HepG2 (cell line): ENCODE data around the gene ZNF680. TPM values are rescaled to one million over a fixed set of nuclear protein-coding genes. Genes with fewer than 3 reads are reported as not detected.

Source experiments
- HMG20B ChIP-seq: conservative IDR thresholded peaks from 2 replicates; pipeline ENCODE4 v1.6.1; 2016; ENCODE audit warnings: missing genetic modification reagents, missing compliant biosample characterization
- PHF8 ChIP-seq: sonication (generic); formaldehyde crosslinking; IDR thresholded peaks from 2 replicates; pipeline ENCODE4 v1.5.0; 2020; ENCODE audit warnings: missing genetic modification reagents
- SIN3B ChIP-seq: fragments of 150-350 bp; IDR thresholded peaks from 2 replicates; pipeline ENCODE4 v1.6.1; 2014; ENCODE audit warnings: low read length
- SKI ChIP-seq: fragments of 450-650 bp; IDR thresholded peaks from one replicate; pipeline ENCODE4 v1.6.1; 2018; ENCODE audit warnings: mild to moderate bottlenecking; ENCODE audit not compliant: partially characterized antibody
- SP5 ChIP-seq: IDR thresholded peaks from 2 replicates; pipeline ENCODE4 v1.6.1; 2016; ENCODE audit warnings: low read depth, borderline replicate concordance
- TAF1 ChIP-seq: sonication (generic); formaldehyde crosslinking; IDR thresholded peaks from 2 replicates; pipeline ENCODE4 v1.4.0; 2020; ENCODE audit warnings: missing genetic modification reagents
- U2AF2 ChIP-seq: fragments of 200-400 bp; formaldehyde crosslinking; IDR thresholded peaks from 2 replicates; pipeline ENCODE4 v1.6.1; 2017; ENCODE audit warnings: low read depth, mild to moderate bottlenecking, low read length
- ZKSCAN5 ChIP-seq: sonication (generic); formaldehyde crosslinking; IDR thresholded peaks from 2 replicates; pipeline ENCODE4 v1.5.1; 2020; ENCODE audit warnings: mild to moderate bottlenecking, missing genetic modification reagents
- ZNF329 ChIP-seq: sonication (generic); formaldehyde crosslinking; IDR thresholded peaks from 2 replicates; pipeline ENCODE4 v1.9.0; 2021; ENCODE audit warnings: low read depth, mild to moderate bottlenecking, missing genetic modification reagents
- ZNF567 ChIP-seq: sonication (generic); formaldehyde crosslinking; IDR thresholded peaks from 2 replicates; pipeline ENCODE4 v1.8.1; 2023; ENCODE audit warnings: mild to moderate bottlenecking, missing genetic modification reagents, borderline replicate concordance
- ZNF75D ChIP-seq: sonication (generic); formaldehyde crosslinking; IDR thresholded peaks from 2 replicates; pipeline ENCODE4 v1.8.1; 2023; ENCODE audit warnings: missing genetic modification reagents, mild to moderate bottlenecking, borderline replicate concordance
- polyA plus RNA-seq, 8 experiments: library from polyadenylated mRNA; depleted of rRNA in 3 of 8; stranded (reverse) in 7 of 8; unstranded in 1 of 8; fragments of >200 nt; fragmentation: Illumina TruSeq in 4 of 8; extraction: Trizol in 4 of 8; gene quantifications; 2 replicates each; pipeline versions ENCODE4 v1.2.1 to v1.2.3, GENCODE V29; 2011 to 2016; ENCODE audit warnings: low read depth in 4 of 8, missing spikeins in 1 of 8, mixed read lengths in 1 of 8; ENCODE audit not compliant: insufficient read depth in 1 of 8
- total RNA-seq, 5 experiments: library from RNA; depleted of rRNA; stranded (reverse); fragments of >200 nt; fragmentation: Illumina TruSeq; extraction: Trizol; gene quantifications; 2 replicates each; pipeline ENCODE4 v1.2.3, GENCODE V29; 2016; ENCODE audit warnings: low read depth in 1 of 5
- TF ChIP-seq, protein P1 (sequence below): sonication (generic); formaldehyde crosslinking; IDR thresholded peaks from 2 replicates; pipeline ENCODE4 v1.5.0; 2020; ENCODE audit warnings: missing genetic modification reagents
- TF ChIP-seq, protein P2 (sequence below): sonication (generic); formaldehyde crosslinking; IDR thresholded peaks from 2 replicates; pipeline ENCODE4 v1.5.1; 2020; ENCODE audit warnings: missing genetic modification reagents, mild to moderate bottlenecking, borderline replicate concordance
- TF ChIP-seq, protein P3 (sequence below): sonication (generic); formaldehyde crosslinking; IDR thresholded peaks from 2 replicates; pipeline ENCODE4 v1.9.0; 2021; ENCODE audit warnings: missing genetic modification reagents, borderline replicate concordance
- TF ChIP-seq, protein P4 (sequence below): sonication (generic); formaldehyde crosslinking; IDR thresholded peaks from 2 replicates; pipeline ENCODE4 v1.4.0; 2020; ENCODE audit warnings: missing genetic modification reagents
- TF ChIP-seq, protein P5 (sequence below): sonication (generic); formaldehyde crosslinking; IDR thresholded peaks from 2 replicates; pipeline ENCODE4 v1.9.0; 2021; ENCODE audit warnings: missing genetic modification reagents, mild to moderate bottlenecking, borderline replicate concordance
- TF ChIP-seq, protein P6 (sequence below): IDR thresholded peaks from 2 replicates; pipeline ENCODE4 v1.6.1; 2018; ENCODE audit warnings: missing genetic modification reagents, mild to moderate bottlenecking, missing compliant biosample characterization

Gene ZNF680
- total and polyA plus RNA-seq, 2 of the 13 experiments (the other 11 are each of a cell fraction or from before 2014, with no cell fraction given), result 2.1 to 12.4 TPM

DNA sequence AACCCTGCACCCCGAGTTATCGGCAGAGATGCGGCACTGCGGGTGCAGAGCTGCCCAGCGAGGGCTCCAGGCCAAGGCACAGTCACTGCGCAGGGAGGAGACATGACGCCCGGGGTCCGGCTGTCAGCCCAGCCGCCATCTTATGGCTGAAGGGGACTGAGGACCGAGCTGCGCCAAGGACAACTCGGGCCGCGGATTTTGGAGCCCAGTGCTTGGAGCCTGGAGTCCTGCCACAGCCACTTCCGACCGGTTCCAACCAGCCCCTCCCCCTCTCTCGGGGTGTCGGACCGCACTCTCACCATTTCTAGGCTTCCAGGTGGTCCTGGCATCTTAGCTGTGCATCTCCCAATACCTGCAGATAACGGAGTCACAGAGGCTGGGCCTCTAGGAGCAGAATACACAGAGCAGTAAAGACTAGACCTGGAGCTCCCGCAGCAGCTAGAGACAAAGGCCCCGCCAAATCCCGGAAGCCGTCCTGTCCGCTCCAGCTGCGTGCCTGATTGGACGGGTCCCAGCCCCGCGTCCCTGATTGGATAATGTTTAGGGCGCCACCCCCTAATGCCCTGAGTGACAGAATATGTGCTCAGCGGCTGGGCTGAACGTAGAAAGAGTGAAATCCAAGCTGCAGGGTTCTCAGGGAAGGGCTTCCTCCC lies at the start of gene ZNF680 (continued):
- TF ChIP-seq SIN3B (peak; percentile 86), ZKSCAN5 (CRISPR knock-in tag) (no peak), U2AF2 (no peak), PHF8 (CRISPR knock-in tag) (peak; percentile 86), SP5 (CRISPR knock-in tag) (no peak), ZNF567 (CRISPR knock-in tag) (no peak), TAF1 (CRISPR knock-in tag) (peak; percentile 66; the same call in 1 of the 2 replicates), ZNF329 (CRISPR knock-in tag) (no peak), SKI (no peak), ZNF75D (no peak), HMG20B (CRISPR knock-in tag) (no peak)
- TF ChIP-seq, protein P1, sequence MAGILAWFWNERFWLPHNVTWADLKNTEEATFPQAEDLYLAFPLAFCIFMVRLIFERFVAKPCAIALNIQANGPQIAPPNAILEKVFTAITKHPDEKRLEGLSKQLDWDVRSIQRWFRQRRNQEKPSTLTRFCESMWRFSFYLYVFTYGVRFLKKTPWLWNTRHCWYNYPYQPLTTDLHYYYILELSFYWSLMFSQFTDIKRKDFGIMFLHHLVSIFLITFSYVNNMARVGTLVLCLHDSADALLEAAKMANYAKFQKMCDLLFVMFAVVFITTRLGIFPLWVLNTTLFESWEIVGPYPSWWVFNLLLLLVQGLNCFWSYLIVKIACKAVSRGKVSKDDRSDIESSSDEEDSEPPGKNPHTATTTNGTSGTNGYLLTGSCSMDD (CRISPR knock-in tag), result no peak
- TF ChIP-seq, protein P2, sequence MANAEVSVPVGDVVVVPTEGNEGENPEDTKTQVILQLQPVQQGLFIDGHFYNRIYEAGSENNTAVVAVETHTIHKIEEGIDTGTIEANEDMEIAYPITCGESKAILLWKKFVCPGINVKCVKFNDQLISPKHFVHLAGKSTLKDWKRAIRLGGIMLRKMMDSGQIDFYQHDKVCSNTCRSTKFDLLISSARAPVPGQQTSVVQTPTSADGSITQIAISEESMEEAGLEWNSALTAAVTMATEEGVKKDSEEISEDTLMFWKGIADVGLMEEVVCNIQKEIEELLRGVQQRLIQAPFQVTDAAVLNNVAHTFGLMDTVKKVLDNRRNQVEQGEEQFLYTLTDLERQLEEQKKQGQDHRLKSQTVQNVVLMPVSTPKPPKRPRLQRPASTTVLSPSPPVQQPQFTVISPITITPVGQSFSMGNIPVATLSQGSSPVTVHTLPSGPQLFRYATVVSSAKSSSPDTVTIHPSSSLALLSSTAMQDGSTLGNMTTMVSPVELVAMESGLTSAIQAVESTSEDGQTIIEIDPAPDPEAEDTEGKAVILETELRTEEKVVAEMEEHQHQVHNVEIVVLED (CRISPR knock-in tag), result no peak
- TF ChIP-seq, protein P3, sequence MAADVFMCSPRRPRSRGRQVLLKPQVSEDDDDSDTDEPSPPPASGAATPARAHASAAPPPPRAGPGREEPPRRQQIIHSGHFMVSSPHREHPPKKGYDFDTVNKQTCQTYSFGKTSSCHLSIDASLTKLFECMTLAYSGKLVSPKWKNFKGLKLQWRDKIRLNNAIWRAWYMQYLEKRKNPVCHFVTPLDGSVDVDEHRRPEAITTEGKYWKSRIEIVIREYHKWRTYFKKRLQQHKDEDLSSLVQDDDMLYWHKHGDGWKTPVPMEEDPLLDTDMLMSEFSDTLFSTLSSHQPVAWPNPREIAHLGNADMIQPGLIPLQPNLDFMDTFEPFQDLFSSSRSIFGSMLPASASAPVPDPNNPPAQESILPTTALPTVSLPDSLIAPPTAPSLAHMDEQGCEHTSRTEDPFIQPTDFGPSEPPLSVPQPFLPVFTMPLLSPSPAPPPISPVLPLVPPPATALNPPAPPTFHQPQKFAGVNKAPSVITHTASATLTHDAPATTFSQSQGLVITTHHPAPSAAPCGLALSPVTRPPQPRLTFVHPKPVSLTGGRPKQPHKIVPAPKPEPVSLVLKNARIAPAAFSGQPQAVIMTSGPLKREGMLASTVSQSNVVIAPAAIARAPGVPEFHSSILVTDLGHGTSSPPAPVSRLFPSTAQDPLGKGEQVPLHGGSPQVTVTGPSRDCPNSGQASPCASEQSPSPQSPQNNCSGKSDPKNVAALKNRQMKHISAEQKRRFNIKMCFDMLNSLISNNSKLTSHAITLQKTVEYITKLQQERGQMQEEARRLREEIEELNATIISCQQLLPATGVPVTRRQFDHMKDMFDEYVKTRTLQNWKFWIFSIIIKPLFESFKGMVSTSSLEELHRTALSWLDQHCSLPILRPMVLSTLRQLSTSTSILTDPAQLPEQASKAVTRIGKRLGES (CRISPR knock-in tag), result no peak
- TF ChIP-seq, protein P4, sequence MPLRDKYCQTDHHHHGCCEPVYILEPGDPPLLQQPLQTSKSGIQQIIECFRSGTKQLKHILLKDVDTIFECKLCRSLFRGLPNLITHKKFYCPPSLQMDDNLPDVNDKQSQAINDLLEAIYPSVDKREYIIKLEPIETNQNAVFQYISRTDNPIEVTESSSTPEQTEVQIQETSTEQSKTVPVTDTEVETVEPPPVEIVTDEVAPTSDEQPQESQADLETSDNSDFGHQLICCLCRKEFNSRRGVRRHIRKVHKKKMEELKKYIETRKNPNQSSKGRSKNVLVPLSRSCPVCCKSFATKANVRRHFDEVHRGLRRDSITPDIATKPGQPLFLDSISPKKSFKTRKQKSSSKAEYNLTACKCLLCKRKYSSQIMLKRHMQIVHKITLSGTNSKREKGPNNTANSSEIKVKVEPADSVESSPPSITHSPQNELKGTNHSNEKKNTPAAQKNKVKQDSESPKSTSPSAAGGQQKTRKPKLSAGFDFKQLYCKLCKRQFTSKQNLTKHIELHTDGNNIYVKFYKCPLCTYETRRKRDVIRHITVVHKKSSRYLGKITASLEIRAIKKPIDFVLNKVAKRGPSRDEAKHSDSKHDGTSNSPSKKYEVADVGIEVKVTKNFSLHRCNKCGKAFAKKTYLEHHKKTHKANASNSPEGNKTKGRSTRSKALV (CRISPR knock-in tag), result no peak
- TF ChIP-seq, protein P5, sequence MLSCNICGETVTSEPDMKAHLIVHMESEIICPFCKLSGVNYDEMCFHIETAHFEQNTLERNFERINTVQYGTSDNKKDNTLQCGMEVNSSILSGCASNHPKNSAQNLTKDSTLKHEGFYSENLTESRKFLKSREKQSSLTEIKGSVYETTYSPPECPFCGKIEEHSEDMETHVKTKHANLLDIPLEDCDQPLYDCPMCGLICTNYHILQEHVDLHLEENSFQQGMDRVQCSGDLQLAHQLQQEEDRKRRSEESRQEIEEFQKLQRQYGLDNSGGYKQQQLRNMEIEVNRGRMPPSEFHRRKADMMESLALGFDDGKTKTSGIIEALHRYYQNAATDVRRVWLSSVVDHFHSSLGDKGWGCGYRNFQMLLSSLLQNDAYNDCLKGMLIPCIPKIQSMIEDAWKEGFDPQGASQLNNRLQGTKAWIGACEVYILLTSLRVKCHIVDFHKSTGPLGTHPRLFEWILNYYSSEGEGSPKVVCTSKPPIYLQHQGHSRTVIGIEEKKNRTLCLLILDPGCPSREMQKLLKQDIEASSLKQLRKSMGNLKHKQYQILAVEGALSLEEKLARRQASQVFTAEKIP (CRISPR knock-in tag), result no peak
- TF ChIP-seq, protein P6, sequence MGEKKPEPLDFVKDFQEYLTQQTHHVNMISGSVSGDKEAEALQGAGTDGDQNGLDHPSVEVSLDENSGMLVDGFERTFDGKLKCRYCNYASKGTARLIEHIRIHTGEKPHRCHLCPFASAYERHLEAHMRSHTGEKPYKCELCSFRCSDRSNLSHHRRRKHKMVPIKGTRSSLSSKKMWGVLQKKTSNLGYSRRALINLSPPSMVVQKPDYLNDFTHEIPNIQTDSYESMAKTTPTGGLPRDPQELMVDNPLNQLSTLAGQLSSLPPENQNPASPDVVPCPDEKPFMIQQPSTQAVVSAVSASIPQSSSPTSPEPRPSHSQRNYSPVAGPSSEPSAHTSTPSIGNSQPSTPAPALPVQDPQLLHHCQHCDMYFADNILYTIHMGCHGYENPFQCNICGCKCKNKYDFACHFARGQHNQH, result no peak
